ENCODE results near the gene S100Z. TPM values are rescaled to one million over a fixed set of nuclear protein-coding genes. Genes with fewer than 3 reads are reported as not detected.

The S100Z gene
- total and polyA plus RNA-seq, 10 of the 15 experiments (the other 5 are each of a cell fraction or from before 2014, with no cell fraction given) = 0.12 to 0.51 (median 0.30) TPM; not detected in 2

GRCh38 chr5:76874088-76874581 is 24.3 kb downstream of the S100Z start:
- intact Hi-C loops (cut with micrococcal nuclease; ENCODE audit: unreplicated experiment) (loop anchor here (10.0 kb wide), 1 partner anchor 621 kb away; the partner anchor contains the start of gene WDR41), in situ Hi-C loops (cut with MboI) (loop anchor here (5.0 kb wide), 1 partner anchor 203 kb away; no protein-coding TSS in a partner anchor)
- POLR2A ChIA-PET = no interaction called here
- Histone ChIP-seq H2AFZ (ENCODE audit: control insufficient read depth, low read depth, low read length) (peak overlapping the region; percentile 33), H3K9me3 (replicated peaks; ENCODE audit: control insufficient read depth, insufficient read depth, low read length) (no peaks in the 10 kb centered on the region), H3K9ac (ENCODE audit: control insufficient read depth, insufficient read depth, low read length) (no peak overlapping the region; the same call in 1 of the 2 replicates), H3K4me2 (ENCODE audit: control insufficient read depth, insufficient read depth) (peak overlapping the region; percentile 28), H3K4me3 (no peak overlapping the region; the same call in 1 of the 2 replicates), H3K79me2 (ENCODE audit: control insufficient read depth, insufficient read depth, low read length) (no peaks in the 10 kb centered on the region), H3K27me3 (replicated peaks in 1 of 2; ENCODE audit: control insufficient read depth in 2 of 2, insufficient read depth in 2 of 2, low read length in 1 of 2) (no peaks in the 10 kb centered on the region), H3K4me1 (ENCODE audit: control insufficient read depth, insufficient read depth, low read length) (peaks cover 11% of the 10 kb centered on the region; the same call in 1 of the 2 replicates), H3K36me3 (ENCODE audit: control insufficient read depth in 2 of 2, insufficient read depth in 2 of 2, low read length in 1 of 2) (no peaks in the 10 kb centered on the region), H3K27ac (ENCODE audit: control insufficient read depth, insufficient read depth) (peak overlapping the region; percentile 30; the same call in 1 of the 2 replicates), H4K20me1 (ENCODE audit: control insufficient read depth, insufficient read depth) (no peaks in the 10 kb centered on the region)
- CTCF ChIA-PET = interaction anchor here (1.1 to 2.2 kb wide), 2 partner anchors 22 to 142 kb away, joined by 3 to 11 read pairs; no protein-coding TSS in a partner anchor
- RAD21 ChIA-PET (ENCODE audit: unreplicated experiment) = interaction anchor here (1.0 kb wide), 1 partner anchor 9 kb away, joined by 3 read pairs; no protein-coding TSS in a partner anchor
- DNase-seq (ENCODE audit: low read depth, low spot score) = peak; percentile 39
- BruUV-seq (replicated peaks) = no TSS peak
- peak; percentile 81 for FAIRE-seq
- SMC1A ChIA-PET (ENCODE audit: uncharacterized antibody, unreplicated experiment) = interaction anchor here (1.0 to 2.9 kb wide), 3 partner anchors 15 to 143 kb away, joined by 3 to 9 read pairs (median 4); no protein-coding TSS in a partner anchor
- peak; percentile 89 for ATAC-seq
- 31% methylated on average over 3 of the region's 3 CpGs for WGBS (ENCODE audit: insufficient coverage, insufficient replicate concordance, low lambda C conversion rate, missing lambda C conversion rate)
- 0 out of 2 replicates have a peak, but pooled peaks have one; percentile 30 for TF ChIP-seq DPF2 (IDR thresholded peaks at IDR 0.05)
- TF ChIP-seq WRNIP1 (IDR thresholded peaks at IDR 0.05; ENCODE audit: borderline replicate concordance, low read depth, low read length) = no peak
- TF ChIP-seq YY1 (IDR thresholded peaks at IDR 0.05; ENCODE audit: low read depth, low read length) = no peak
- peak; percentile 30 for TF ChIP-seq JUNB (IDR thresholded peaks at IDR 0.05)
- TF ChIP-seq IKZF2 (IDR thresholded peaks at IDR 0.05) = peak; percentile 11 to 58; a peak in 3 of 4 replicates
- peak; percentile 84; the same call in 1 of the 2 replicates for TF ChIP-seq NFXL1 (IDR thresholded peaks at IDR 0.05; ENCODE audit: borderline replicate concordance)
- no peak for TF ChIP-seq ZNF687 (IDR thresholded peaks at IDR 0.05)
- no peak for TF ChIP-seq ATF2 (IDR thresholded peaks at IDR 0.05; ENCODE audit: low read length)
- peak in 1 of 2 experiments; percentile 64; a peak in 1 of 4 replicates for TF ChIP-seq EP300 (IDR thresholded peaks at IDR 0.05; ENCODE audit: borderline replicate concordance in 1 of 2, control insufficient read depth in 1 of 2, low read depth in 2 of 2, low read length in 2 of 2)
- 0 out of 2 replicates have a peak, but pooled peaks have one; percentile 14 for TF ChIP-seq BCL11A (IDR thresholded peaks at IDR 0.05; ENCODE audit: low read depth, low read length)
- TF ChIP-seq STAT1 (conservative IDR thresholded peaks at IDR 0.05) = no peak
- 0 out of 2 replicates have a peak, but pooled peaks have one; percentile 15 for TF ChIP-seq MTA2 (IDR thresholded peaks at IDR 0.05; ENCODE audit: low read depth)
- 0 out of 2 replicates have a peak, but pooled peaks have one; percentile 19 for TF ChIP-seq NFIC (IDR thresholded peaks at IDR 0.05; ENCODE audit: low read depth, low read length)
- peak; percentile 96 for TF ChIP-seq SPI1 (IDR thresholded peaks at IDR 0.05; ENCODE audit: borderline replicate concordance, insufficient read depth, low read depth, low read length)
- peak; percentile 39; the same call in 1 of the 2 replicates for TF ChIP-seq RELB (IDR thresholded peaks at IDR 0.05; ENCODE audit: low read depth)
- no peak for TF ChIP-seq SP1 (IDR thresholded peaks at IDR 0.05; ENCODE audit: low read depth, low read length)
